ENCODE measurements around the gene FXYD1. TPM values are rescaled to one million over a fixed set of nuclear protein-coding genes. Genes with fewer than 3 reads are reported as not detected.

FXYD1 gene
- polyA plus RNA-seq, 1 of the 3 experiments (the other 2 are of a cell fraction) = 0.12 TPM

DNA sequence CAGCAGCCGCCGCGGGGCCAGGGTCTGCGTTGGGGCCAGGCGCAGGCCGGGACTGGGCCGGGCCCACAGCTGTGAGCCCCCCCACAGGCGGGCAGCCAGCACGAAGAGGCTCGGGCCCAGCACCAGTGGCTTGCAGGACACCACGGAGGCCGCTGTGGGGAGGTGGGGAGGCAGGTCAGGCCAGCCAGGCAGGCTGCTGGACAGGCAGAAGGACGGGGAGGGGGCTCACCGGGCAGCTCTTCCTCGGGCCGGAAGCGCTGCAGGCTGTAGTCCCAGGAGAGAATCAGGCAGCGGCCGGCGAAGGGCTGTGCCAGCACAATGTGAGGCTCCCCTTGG lies 12.0 kb upstream of the FXYD1 start:
- Histone ChIP-seq H3K9me2 (no peaks in the 10 kb centered on the region), H3K9me3 (no peaks in the 10 kb centered on the region), H3K4me2 (no peak overlapping the region), H4K20me1 (ENCODE audit: insufficient read depth) (no peaks in the 10 kb centered on the region), H3K4me3 (ENCODE audit: low read depth in 2 of 2, low read length in 1 of 2) (no peak overlapping the region), H3K27ac (ENCODE audit: low read depth in 2 of 2, low read length in 1 of 2) (no peak overlapping the region), H3K36me3 (replicated peaks in 1 of 2; ENCODE audit: control insufficient read depth in 1 of 2, insufficient read depth in 2 of 2, low read length in 1 of 2) (no peaks in the 10 kb centered on the region), H3K4me1 (ENCODE audit: control insufficient read depth in 1 of 2, insufficient read depth in 2 of 2, low read depth in 1 of 2, low read length in 1 of 2) (peaks cover 0 to 8% of the 10 kb centered on the region in 2 experiments; a peak in 1 of 4 replicates), H3K79me2 (ENCODE audit: insufficient read depth) (no peaks in the 10 kb centered on the region), H3K27me3 (ENCODE audit: insufficient read depth) (no peaks in the 10 kb centered on the region; the same call in 1 of the 2 replicates), H3K9ac (no peak overlapping the region), H3F3A (replicated peaks; ENCODE audit: insufficient read depth) (no peaks in the 10 kb centered on the region), H2AFZ (ENCODE audit: low read depth) (no peak overlapping the region)
- TF ChIP-seq RXRA (IDR thresholded peaks at IDR 0.05; ENCODE audit: borderline replicate concordance, low read depth) (no peak), RFX5 (IDR thresholded peaks at IDR 0.05; ENCODE audit: low read length) (no peak), FOXJ3 (CRISPR knock-in tag; IDR thresholded peaks at IDR 0.05) (no peak), CHD2 (IDR thresholded peaks at IDR 0.05; ENCODE audit: low read length, partially characterized antibody) (no peak), SMC3 (IDR thresholded peaks at IDR 0.05; ENCODE audit: low read depth, low read length) (no peak), EP300 (IDR thresholded peaks at IDR 0.05; ENCODE audit: borderline replicate concordance in 1 of 2, low read depth in 1 of 2, low read length in 1 of 2) (no peak), USF2 (IDR thresholded peaks at IDR 0.05; ENCODE audit: borderline replicate concordance, low read depth, low read length) (no peak), YY1 (IDR thresholded peaks at IDR 0.05; ENCODE audit: low read depth) (no peak), NFIC (IDR thresholded peaks at IDR 0.05; ENCODE audit: borderline replicate concordance) (no peak), EZH2phosphoT487 (IDR thresholded peaks at IDR 0.05; ENCODE audit: borderline replicate concordance, low read depth) (no peak), RAD21 (IDR thresholded peaks at IDR 0.05; ENCODE audit: low read length) (no peak), GATA2 (CRISPR knock-in tag; IDR thresholded peaks at IDR 0.05) (no peak), IRF3 (IDR thresholded peaks at IDR 0.05; ENCODE audit: low read depth, low read length) (no peak), RCOR1 (IDR thresholded peaks at IDR 0.05; ENCODE audit: low read length) (no peak), GABPA (IDR thresholded peaks at IDR 0.05; ENCODE audit: low read depth) (no peak)
- WGBS (ENCODE audit: low lambda C conversion rate) = 80% methylated on average over 15 of the region's 20 CpGs
- DNase-seq = no peak
- POLR2A ChIA-PET = no interaction called here
- CTCF ChIA-PET = interaction anchor here (4.6 to 7.5 kb wide), 3 partner anchors 10 to 59 kb away, joined by 18 to 60 read pairs (median 35); partner anchors contain the start of genes FXYD1, FXYD3 and LGI4

DNA sequence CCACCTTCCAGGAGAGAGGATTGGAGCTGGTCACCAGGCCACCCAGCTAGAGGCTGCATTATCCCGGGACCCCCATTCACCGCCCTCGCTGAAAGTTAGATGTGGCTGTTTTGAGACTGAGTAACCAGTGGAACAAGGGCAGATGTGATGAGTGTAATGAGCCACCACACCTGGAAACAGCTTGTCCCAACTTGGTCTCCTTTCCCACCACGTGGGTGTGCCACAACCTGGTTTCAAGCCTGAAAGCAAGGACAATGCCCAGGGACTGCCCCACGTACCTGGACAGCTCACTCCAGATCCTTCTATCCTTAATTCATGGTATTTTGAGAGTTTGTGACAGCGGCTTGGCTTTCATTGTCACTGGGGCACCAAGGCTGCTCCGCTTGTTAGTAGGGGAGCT lies 10.8 kb upstream of the FXYD1 start:
- CTCF ChIA-PET = interaction anchor here (0.7 to 7.5 kb wide), 6 partner anchors 9 to 83 kb away, joined by 3 to 60 read pairs (median 14); partner anchors contain the start of genes FXYD1, FXYD3 and LGI4
- Histone ChIP-seq H3F3A (replicated peaks; ENCODE audit: insufficient read depth) (no peaks in the 10 kb centered on the region), H3K36me3 (replicated peaks in 1 of 2; ENCODE audit: control insufficient read depth in 1 of 2, insufficient read depth in 2 of 2, low read length in 1 of 2) (no peaks in the 10 kb centered on the region), H3K9me3 (no peaks in the 10 kb centered on the region), H3K27ac (ENCODE audit: low read depth in 2 of 2, low read length in 1 of 2) (no peak overlapping the region), H3K9ac (no peak overlapping the region), H3K9me2 (no peaks in the 10 kb centered on the region), H3K4me1 (ENCODE audit: control insufficient read depth in 1 of 2, insufficient read depth in 2 of 2, low read depth in 1 of 2, low read length in 1 of 2) (peaks cover 0 to 8% of the 10 kb centered on the region in 2 experiments; a peak in 1 of 4 replicates), H2AFZ (ENCODE audit: low read depth) (no peak overlapping the region), H3K4me2 (no peak overlapping the region), H3K4me3 (ENCODE audit: low read depth in 2 of 2, low read length in 1 of 2) (no peak overlapping the region), H3K79me2 (ENCODE audit: insufficient read depth) (no peaks in the 10 kb centered on the region), H4K20me1 (ENCODE audit: insufficient read depth) (no peaks in the 10 kb centered on the region), H3K27me3 (ENCODE audit: insufficient read depth) (no peaks in the 10 kb centered on the region; the same call in 1 of the 2 replicates)
- no peak for DNase-seq
- WGBS (ENCODE audit: low lambda C conversion rate) = 75% methylated on average over 6 of the region's 7 CpGs
- POLR2A ChIA-PET = no interaction called here
- TF ChIP-seq YY1 (IDR thresholded peaks at IDR 0.05; ENCODE audit: low read depth) = no peak
- no peak for TF ChIP-seq SMC3 (IDR thresholded peaks at IDR 0.05; ENCODE audit: low read depth, low read length)
- TF ChIP-seq, protein P1, sequence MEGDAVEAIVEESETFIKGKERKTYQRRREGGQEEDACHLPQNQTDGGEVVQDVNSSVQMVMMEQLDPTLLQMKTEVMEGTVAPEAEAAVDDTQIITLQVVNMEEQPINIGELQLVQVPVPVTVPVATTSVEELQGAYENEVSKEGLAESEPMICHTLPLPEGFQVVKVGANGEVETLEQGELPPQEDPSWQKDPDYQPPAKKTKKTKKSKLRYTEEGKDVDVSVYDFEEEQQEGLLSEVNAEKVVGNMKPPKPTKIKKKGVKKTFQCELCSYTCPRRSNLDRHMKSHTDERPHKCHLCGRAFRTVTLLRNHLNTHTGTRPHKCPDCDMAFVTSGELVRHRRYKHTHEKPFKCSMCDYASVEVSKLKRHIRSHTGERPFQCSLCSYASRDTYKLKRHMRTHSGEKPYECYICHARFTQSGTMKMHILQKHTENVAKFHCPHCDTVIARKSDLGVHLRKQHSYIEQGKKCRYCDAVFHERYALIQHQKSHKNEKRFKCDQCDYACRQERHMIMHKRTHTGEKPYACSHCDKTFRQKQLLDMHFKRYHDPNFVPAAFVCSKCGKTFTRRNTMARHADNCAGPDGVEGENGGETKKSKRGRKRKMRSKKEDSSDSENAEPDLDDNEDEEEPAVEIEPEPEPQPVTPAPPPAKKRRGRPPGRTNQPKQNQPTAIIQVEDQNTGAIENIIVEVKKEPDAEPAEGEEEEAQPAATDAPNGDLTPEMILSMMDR (IDR thresholded peaks at IDR 0.05) = no peak
- TF ChIP-seq RCOR1 (IDR thresholded peaks at IDR 0.05; ENCODE audit: low read length) = no peak
- no peak for TF ChIP-seq ZBTB33 (IDR thresholded peaks at IDR 0.05; ENCODE audit: borderline replicate concordance, low read depth)
- TF ChIP-seq EP300 (IDR thresholded peaks at IDR 0.05; ENCODE audit: borderline replicate concordance in 1 of 2, low read depth in 1 of 2, low read length in 1 of 2) = no peak
- no peak for TF ChIP-seq RAD21 (IDR thresholded peaks at IDR 0.05; ENCODE audit: low read length)
- TF ChIP-seq, protein P2, sequence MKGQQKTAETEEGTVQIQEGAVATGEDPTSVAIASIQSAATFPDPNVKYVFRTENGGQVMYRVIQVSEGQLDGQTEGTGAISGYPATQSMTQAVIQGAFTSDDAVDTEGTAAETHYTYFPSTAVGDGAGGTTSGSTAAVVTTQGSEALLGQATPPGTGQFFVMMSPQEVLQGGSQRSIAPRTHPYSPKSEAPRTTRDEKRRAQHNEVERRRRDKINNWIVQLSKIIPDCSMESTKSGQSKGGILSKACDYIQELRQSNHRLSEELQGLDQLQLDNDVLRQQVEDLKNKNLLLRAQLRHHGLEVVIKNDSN (IDR thresholded peaks at IDR 0.05; ENCODE audit: borderline replicate concordance, low read depth) = no peak

Measured in SK-N-SH (cell line).